KBM-7 (cell line): Measurements from ENCODE around the gene G6PC1.
"Not testable (repeated sequence)": the region's sequence is repeated elsewhere in the genome, so short reads cannot be mapped to it uniquely, and the experiment has no call there.

Experiments used
- DNase-seq: peaks from one replicate; pipeline ENCODE4 v3.0.0-alpha.2; 2015
- in situ Hi-C: fragments of 300-500 bp; cut with MboI; formaldehyde crosslinking; loops from 2 replicates; pipeline ENCODE4 v1.14.3; 2020; ENCODE audit warnings: low sequenced_read_pairs, low pct_unique_long_range_greater_than_20kb, mixed read lengths

Gene G6PC1

GRCh38 chr17:42920922-42921321 lies 20.3 kb downstream of the G6PC1 start:
- in situ Hi-C loops = no loop called here
- DNase-seq = no peak

- DNase-seq = no peak
- in situ Hi-C loops = no loop called here
Measured at GRCh38 chr17:42922294-42922693, 21.7 kb downstream of the G6PC1 start.

GRCh38 chr17:42923472-42923871 lies 22.9 kb downstream of the G6PC1 start:
- DNase-seq, in situ Hi-C loops: not testable (repeated sequence)

- in situ Hi-C loops = loop anchor here (25.0 kb wide), 2 partner anchors 88 to 338 kb away; partner anchors contain the start of genes AOC2, PSMC3IP and PSME3
- no peak for DNase-seq
Measured at GRCh38 chr17:42924891-42925290, 24.3 kb downstream of the G6PC1 start.

- in situ Hi-C loops = loop anchor here (25.0 kb wide), 2 partner anchors 92 to 342 kb away; partner anchors contain the start of genes AOC2, PSMC3IP and PSME3
- DNase-seq = peak; percentile 92
Measured at GRCh38 chr17:42928714-42929496, 28.3 kb downstream of the G6PC1 start.

GRCh38 chr17:42929497-42929844 lies 28.9 kb downstream of the G6PC1 start:
- DNase-seq = no peak
- in situ Hi-C loops = loop anchor here (25.0 kb wide), 2 partner anchors 92 to 342 kb away; partner anchors contain the start of genes AOC2, PSMC3IP and PSME3

- DNase-seq = peak; percentile 74
- in situ Hi-C loops = loop anchor here (25.0 kb wide), 2 partner anchors 101 to 351 kb away; partner anchors contain the start of genes AOC2, PSMC3IP and PSME3
Measured at GRCh38 chr17:42937712-42938596, 37.4 kb downstream of the G6PC1 start.

- in situ Hi-C loops = loop anchor here (25.0 kb wide), 2 partner anchors 107 to 357 kb away; partner anchors contain the start of genes AOC2, PSMC3IP and PSME3
- DNase-seq = no peak
Measured at GRCh38 chr17:42944211-42944610, 43.6 kb downstream of the G6PC1 start.

- in situ Hi-C loops = loop anchor here (25.0 kb wide), 2 partner anchors 110 to 360 kb away; partner anchors contain the start of genes AOC2, PSMC3IP and PSME3
- no peak for DNase-seq
Measured at GRCh38 chr17:42946812-42947211, 46.2 kb downstream of the G6PC1 start.

GRCh38 chr17:42950044-42950783 lies 49.6 kb downstream of the G6PC1 start:
- DNase-seq = no peak
- in situ Hi-C loops = loop anchor here (10.0 kb wide), 1 partner anchor 65 kb away; no protein-coding TSS in a partner anchor
